GM06990 (cell line): ENCODE results near the gene FCRL4.
A peak's percentile ranks its signal among the peaks of the same experiment; 100 is the strongest.
"Not testable (repeated sequence)": the region's sequence is repeated elsewhere in the genome, so short reads cannot be mapped to it uniquely, and the experiment has no call there.

Experiments
- DNase-seq: peaks from one replicate; pipeline ENCODE4 v3.0.0-alpha.2; 2011; ENCODE audit not compliant: insufficient read length; ENCODE audit errors: extremely low read depth
- H3K27me3 ChIP-seq: replicated peaks from 2 replicates; pipeline ENCODE4 v1.6.0; 2011; ENCODE audit warnings: low read length; ENCODE audit not compliant: control insufficient read depth, insufficient read depth
- H3K36me3 ChIP-seq: 2 replicates; pipeline ENCODE4 v1.5.1; 2011; ENCODE audit warnings: low read length; ENCODE audit not compliant: control insufficient read depth, insufficient read depth
- H3K4me3 ChIP-seq: replicated peaks from 2 replicates; pipeline ENCODE4 v1.5.1; 2011; ENCODE audit warnings: low read depth, mild to moderate bottlenecking, control low read depth, low read length
- TF ChIP-seq, protein P1 (sequence below): IDR thresholded peaks from 2 replicates; pipeline ENCODE4 v1.5.1; 2011; ENCODE audit warnings: low read length, control low read depth, mild to moderate bottlenecking, inconsistent platforms; ENCODE audit not compliant: insufficient read depth, poor library complexity, severe bottlenecking

Gene FCRL4

DNA sequence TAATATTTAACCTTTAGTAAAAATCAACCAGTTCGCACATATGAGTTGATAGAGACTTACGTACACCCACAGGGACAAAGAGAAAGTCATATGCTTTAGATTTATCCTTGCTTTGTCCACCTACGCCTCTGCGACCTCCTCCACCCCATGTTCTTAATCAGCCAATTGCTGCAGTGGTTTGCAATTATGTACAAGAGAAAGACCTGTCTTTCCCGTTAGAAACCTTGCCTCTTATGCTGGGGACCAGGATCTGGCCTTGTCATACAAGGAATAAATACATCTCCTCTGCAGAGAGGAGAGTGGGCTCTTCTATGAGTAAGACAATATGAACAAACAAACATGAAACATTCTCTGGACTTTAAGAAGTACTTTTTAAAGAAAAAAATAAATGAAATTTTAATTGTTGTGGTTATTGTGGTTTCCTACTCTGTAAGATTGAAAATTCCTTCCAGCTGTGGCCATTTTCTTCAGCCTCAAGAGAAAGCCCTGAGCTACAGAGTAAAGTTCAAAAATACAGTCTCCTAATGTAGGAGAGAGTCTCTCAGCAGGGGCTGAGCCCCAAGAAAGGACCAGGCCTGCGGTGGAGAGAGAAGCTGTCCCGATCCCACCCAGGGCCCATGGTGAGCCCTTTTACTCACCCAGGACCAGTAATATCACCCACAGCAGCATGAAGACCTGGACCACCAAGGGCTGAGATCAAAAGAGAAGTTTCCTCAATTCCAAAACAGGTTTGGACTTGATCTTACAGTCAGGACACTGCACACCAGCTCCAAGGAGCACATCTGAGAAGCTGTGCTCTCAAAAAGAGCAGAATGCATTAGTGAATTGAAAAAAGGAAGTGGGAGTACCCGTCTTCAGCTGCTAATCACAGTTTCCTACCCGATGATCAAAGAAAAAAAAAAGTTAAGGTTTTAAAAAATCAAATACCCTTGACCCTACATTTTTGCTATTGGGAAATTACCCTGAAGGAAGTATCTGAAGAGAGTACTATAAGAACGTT is 45.9 kb downstream of the FCRL4 start, which contains the start of gene FCRL5:
FCRL5 (minus strand) TSS at position 822 of the 1,000 bp plus-strand sequence; CDS start at position 669, 153 bp downstream.
- no peaks in the 10 kb centered on the region for H3K27me3 ChIP-seq
- TF ChIP-seq, protein P1, sequence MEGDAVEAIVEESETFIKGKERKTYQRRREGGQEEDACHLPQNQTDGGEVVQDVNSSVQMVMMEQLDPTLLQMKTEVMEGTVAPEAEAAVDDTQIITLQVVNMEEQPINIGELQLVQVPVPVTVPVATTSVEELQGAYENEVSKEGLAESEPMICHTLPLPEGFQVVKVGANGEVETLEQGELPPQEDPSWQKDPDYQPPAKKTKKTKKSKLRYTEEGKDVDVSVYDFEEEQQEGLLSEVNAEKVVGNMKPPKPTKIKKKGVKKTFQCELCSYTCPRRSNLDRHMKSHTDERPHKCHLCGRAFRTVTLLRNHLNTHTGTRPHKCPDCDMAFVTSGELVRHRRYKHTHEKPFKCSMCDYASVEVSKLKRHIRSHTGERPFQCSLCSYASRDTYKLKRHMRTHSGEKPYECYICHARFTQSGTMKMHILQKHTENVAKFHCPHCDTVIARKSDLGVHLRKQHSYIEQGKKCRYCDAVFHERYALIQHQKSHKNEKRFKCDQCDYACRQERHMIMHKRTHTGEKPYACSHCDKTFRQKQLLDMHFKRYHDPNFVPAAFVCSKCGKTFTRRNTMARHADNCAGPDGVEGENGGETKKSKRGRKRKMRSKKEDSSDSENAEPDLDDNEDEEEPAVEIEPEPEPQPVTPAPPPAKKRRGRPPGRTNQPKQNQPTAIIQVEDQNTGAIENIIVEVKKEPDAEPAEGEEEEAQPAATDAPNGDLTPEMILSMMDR = no peak

GRCh38 chr1:157548081-157548480 is 49.8 kb downstream of the FCRL4 start:
- not testable (repeated sequence) for H3K4me3 ChIP-seq, H3K27me3 ChIP-seq, H3K36me3 ChIP-seq, DNase-seq

More for the DNA sequence above, 45.9 kb downstream of the FCRL4 start, which contains the start of gene FCRL5:
- no peaks in the 10 kb centered on the region for H3K36me3 ChIP-seq
- peak within 1 kb of the TSS; percentile 61 for H3K4me3 ChIP-seq
- DNase-seq = peak; percentile 26

DNA sequence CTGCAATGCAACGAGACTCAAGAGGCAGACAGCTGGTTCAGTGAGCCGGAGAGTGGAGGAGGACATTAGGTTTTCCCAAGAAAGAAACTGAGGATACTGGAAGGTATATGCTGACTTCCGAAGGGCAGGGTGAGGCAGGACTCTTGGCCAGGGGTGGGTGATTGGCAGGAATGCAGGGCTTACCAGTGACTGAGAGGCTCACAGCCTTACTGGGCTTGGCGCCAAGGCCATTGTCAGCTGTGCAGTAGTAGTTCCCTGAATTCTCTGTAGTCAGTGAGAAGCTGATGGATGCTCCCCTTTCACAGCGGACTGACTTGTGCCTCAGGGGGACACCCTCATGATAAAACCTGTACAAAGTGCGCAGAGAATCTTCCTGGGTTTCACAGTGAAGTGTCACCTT is 55.2 kb downstream of the FCRL4 start:
- no peak for DNase-seq
- H3K27me3 ChIP-seq = no peaks in the 10 kb centered on the region; the same call in none of the 2 replicates
- TF ChIP-seq, protein P1 = no peak
- no peaks in the 10 kb centered on the region; the same call in 1 of the 2 replicates for H3K36me3 ChIP-seq
- H3K4me3 ChIP-seq = no peak overlapping the region

- H3K36me3 ChIP-seq = no peaks in the 10 kb centered on the region; the same call in 1 of the 2 replicates
- H3K4me3 ChIP-seq = no peak overlapping the region
- TF ChIP-seq, protein P1 = no peak
- H3K27me3 ChIP-seq = no peaks in the 10 kb centered on the region; the same call in none of the 2 replicates
- no peak for DNase-seq
Measured at GRCh38 chr1:157540852-157541251, 57.0 kb downstream of the FCRL4 start.

DNA sequence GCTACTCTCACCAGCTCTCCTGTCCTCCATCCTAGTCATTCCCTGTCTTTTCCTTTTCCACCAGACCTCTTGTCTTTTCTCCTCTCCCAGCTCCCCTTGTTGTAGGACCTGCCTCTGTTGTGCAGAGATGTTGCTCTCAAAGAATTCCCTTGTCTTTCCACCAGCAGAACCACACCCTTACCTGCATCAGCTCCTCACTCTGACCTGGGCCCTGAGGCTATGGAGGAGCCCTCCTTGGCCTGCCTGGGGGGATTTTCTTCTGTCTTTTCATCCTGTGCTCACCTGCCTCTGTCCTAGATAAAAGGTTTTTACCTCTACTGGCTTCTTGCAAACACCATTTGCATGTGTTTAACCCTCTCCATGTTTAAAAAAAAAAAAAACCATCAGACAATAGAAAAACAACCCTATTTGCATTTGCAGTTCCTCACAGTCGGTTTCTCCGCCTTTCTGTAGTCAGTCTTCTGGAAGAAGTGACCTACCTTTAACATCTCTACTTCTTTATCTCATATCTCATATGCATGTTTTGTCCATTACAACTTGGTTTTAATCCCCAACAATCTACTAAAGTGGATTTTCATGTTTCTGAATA is 57.6 kb downstream of the FCRL4 start:
- TF ChIP-seq, protein P1 = no peak
- no peak for DNase-seq
- Histone ChIP-seq H3K27me3 (no peaks in the 10 kb centered on the region; the same call in none of the 2 replicates), H3K36me3 (no peaks in the 10 kb centered on the region; the same call in 1 of the 2 replicates), H3K4me3 (no peak overlapping the region)

DNA sequence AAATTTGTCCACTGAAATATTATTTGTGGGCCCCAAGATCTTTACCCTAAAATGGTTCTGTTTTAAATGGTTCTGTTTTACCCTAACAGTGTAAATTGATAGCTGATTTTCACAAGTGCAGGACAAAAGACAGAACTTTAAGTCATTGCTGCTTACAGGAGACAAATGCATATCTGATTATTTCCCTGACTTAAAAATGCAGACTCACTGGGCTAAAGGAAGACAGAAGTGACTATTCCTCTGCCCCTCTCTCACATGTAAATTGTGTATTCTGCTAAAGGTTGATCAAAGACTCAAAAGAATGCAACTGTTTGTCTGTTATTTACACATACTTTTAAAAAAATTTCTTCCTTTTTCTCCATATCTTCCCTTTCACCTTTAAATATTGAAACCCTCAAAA is 58.3 kb downstream of the FCRL4 start:
- Histone ChIP-seq H3K36me3 (no peaks in the 10 kb centered on the region; the same call in 1 of the 2 replicates), H3K27me3 (no peaks in the 10 kb centered on the region; the same call in none of the 2 replicates), H3K4me3 (no peak overlapping the region)
- DNase-seq = no peak
- TF ChIP-seq, protein P1 = no peak
